ENCODE data around the gene COL27A1.

The COL27A1 gene

GRCh38 chr9:114149181-114149580 lies 6.2 kb upstream of the COL27A1 start:
- DNase-seq (ENCODE audit: low spot score) = no peak

GRCh38 chr9:114149765-114150340 lies 5.5 kb upstream of the COL27A1 start:
- DNase-seq (ENCODE audit: low spot score) = no peak

- no peak for DNase-seq (ENCODE audit: low spot score)
These were observed 4.7 kb upstream of the COL27A1 start for GRCh38 chr9:114150608-114151007.

DNA sequence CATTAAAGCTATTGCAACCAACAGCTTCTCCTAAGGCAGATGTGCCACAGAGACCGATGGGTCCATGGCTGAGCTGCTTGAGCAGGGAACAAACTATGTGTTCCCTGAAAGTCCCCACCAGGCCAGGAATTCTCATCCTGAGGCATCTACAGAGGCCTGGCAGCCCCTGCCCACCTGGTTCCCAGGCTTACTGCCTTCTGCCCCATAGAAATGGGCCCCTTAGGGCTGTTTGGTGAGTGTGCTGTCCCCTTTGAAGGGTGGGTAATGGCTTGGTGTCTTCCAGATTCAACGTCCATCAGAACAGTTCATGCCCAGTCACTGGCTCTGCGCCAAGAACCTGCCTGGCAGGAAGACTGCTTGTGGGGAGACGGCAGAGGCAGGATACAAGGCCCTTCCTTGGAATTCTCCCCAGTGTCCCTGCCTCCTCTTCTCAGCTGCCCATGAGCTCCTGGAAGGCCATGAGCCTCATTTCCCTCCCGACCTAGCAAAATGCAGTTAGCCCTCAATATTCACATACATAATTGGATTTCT lies 3.8 kb upstream of the COL27A1 start:
- DNase-seq (ENCODE audit: low spot score) = no peak

DNA sequence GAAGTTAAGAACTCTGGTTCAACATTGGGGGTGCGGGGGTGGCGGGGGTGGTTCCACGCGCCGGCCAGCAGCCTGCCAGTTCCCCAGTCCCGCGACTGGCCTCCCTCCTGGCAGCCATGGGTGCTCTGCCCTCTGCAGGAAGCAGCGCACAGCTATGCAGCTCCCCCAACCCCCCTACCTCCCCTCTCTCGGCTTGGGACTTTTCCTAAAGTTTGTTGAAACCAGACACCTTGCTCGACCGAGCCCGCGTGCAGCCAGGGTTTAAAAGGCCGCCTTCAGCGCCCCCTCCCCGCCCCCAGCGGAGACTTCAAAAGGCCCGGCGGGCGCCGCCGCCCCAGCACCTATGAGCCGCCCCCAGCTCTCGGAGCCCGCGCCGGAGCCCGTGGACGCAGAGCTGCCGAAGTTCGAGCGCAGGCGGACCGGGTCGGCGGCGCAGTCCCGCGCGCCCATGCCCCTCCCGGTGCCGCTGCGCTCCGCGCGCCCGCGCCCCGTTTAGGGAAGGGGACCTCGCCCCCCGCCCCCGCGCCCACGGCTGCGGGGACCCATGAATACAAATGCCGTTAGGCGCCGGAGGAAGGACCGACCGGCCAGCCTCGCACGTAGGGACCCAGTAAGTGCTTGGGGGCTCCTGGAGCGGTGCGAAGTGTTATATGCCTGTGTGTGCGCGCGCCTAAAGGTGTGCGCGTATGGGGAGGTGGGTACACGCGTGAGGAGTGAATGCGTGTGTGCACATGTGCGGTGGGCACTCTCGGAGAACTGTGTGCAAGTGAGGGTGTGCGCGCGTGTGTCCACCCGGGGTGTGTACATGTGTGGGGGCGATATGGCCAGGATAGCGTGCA lies 1.4 kb upstream of the COL27A1 start:
- peak; percentile 85 for DNase-seq (ENCODE audit: low spot score)

GRCh38 chr9:114154600-114155102 lies 686 bp upstream of the COL27A1 start:
- DNase-seq (ENCODE audit: low spot score) = peak; percentile 46

- no peak for DNase-seq (ENCODE audit: low spot score)
These were observed 789 bp downstream of the COL27A1 start for GRCh38 chr9:114155995-114156656.

- DNase-seq (ENCODE audit: low spot score) = peak; percentile 60
These were observed 1.5 kb downstream of the COL27A1 start for GRCh38 chr9:114156657-114157421.

DNA sequence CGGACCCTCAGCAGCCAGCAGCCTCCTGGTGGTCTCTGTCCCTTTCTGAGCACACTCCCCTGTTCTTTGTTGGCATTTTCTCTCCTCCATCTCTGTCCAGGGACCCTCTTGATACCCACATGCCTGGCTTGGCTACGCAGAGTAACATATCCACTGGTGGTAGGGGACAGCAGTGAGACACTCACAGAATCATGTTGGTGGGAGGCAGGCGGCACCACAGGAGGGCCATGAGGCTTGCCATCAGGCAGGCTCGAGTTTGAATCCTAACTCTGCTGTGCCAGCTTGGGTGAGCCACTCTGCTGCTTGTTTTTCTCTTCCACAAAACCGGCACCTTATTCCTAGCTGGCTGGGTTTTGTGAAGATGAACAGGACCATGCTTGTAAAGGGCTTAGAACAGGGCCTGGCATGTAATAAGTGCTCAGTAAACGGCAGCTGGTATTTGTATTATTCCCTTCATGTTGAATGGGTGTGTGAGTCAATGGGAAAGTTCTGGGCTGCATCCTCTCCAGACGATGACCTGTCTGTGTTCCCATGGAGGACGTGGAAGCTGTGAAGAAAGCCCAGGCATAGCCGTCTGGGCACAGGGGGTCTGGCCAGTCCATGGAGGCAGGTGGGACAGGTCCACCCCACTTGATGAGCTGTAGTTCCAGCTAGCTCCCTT lies 2.3 kb downstream of the COL27A1 start:
- DNase-seq (ENCODE audit: low spot score) = no peak

- DNase-seq (ENCODE audit: low spot score) = no peak
These were observed 3.3 kb downstream of the COL27A1 start for GRCh38 chr9:114158482-114159130.

DNA sequence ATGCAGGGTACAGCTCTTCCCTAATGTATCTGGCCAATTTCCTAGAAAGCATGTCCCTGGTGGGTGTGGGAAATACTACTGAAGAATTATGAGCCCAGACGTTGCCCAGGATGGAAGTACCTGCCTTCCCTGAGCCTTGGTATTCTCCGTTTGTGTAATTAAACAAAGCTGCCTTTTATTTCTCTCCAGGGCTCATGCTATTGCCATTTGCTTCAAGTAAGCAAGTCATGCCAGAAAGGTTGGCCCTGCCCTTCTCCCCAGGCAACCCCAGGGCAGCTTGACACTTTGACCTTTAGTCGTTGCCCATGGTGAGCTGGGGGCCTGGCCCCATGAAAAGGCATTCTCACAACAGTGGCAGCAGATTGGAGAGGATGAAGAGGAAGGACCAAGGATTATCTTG lies 4.4 kb downstream of the COL27A1 start:
- peak; percentile 38 for DNase-seq (ENCODE audit: low spot score)

DNA sequence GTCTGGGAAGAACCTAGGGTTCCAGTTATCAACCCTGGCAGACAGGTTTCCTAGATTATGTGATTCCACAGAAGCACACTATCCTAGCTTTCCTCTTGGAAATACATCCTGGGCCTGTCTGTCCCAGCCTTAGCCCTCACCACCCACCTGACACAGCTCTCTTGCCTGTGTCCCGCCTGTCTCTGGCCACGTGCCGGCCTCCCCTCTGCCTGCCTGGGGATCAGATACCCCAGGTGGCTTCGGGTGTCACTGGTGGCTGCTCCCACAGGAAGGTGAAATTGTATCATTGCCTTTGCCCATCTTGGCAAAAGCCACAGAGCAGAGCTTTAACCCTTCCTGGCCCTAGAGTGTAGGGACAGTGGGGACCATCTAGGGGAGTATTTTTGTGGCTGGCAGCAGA lies 6.2 kb downstream of the COL27A1 start:
- DNase-seq (ENCODE audit: low spot score) = no peak

DNA sequence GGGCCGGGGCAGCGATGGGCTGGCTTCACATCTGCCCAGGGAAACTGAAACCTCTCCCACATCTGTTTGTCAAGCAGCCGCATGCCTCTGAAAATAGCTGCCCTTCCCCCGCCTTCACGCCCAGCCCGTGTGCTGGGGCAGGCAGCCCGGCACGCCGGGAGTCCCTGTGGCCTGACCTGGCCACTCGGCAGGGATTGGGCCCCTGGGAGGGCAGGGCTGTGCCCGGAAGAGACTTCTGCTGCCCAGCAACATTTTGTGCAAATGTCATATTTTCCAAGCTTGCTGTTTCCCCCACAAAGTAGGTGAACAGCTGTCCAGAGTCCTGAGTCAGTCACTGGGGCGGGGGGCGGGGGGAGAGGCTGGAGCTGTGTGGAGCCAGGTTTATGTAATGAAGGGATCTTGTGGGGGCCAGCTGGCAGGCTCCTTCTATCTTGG lies 8.2 kb downstream of the COL27A1 start:
- DNase-seq (ENCODE audit: low spot score) = peak; percentile 79

DNA sequence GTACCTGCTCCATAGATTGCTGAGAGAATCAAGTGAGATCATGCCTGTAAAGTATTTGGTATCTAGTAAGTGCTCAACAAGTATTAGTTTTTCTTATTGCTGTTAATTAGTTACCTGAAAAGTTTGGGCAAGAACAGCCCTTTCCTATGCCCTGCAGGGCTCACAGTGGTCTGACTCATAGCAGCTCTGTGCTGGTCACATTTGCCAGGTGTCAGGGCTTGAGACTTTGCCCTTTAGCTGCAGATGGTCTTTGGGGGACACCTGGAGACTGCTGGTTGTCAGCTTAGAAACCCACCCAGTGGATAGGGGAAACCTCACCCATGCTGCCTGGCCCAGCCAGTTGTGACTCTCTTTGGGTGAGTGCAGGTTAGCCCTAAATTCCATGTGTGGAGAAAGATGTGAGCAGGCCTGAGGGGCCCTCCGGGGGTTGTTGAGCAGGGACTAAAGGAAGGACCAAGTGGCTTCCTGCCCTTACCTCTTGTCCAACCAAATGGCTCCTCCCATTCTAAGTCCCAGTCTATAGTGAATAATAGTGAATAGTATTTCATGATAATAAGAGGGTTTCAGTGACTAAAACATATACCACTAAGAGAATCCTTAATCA lies 9.0 kb downstream of the COL27A1 start:
- no peak for DNase-seq (ENCODE audit: low spot score)

DNA sequence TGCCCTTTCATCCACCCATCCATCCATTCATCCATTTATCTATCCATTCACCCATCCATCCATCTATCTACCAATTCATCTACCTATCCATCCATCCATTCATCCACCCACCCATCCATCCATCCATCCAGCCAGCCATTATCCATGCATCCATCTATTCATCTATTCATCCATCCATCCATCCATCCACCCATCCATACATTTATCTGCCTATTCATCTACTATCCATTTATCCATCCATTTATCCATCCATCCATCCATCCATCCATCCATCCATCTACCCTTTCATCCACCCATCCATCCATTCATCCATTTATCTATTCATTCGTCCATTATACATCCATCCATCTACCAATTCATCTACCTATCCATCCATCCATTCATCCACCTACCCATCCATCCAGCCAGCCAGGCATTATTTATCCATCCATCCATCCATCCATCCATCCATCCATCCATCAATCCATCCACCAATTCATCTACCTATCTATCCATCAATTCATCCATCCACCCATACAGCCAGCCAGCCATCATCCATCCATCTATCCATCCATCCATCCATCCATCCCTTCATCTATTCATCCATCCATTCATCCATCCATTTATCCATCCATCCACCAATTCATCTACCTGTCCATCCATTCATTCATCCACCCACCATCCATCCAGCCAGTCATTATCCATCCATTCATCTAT lies 10.2 kb downstream of the COL27A1 start:
- no peak for DNase-seq (ENCODE audit: low spot score)

DNA sequence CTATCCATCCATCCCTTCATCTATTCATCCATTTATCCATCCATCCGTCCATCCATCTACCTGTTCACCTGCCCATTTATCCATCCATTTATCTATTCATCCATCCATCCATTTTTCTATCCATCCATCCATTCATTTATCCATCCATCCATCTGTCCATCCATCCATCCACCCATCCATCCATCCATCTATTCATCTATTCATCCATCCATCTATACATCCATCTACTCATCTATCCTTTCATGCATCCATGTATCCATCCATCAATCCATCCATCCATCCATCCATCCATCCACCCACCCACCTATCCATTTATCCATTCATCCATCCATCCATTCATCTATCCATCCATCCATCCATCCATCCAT lies 10.8 kb downstream of the COL27A1 start:
- no peak for DNase-seq (ENCODE audit: low spot score)

DNA sequence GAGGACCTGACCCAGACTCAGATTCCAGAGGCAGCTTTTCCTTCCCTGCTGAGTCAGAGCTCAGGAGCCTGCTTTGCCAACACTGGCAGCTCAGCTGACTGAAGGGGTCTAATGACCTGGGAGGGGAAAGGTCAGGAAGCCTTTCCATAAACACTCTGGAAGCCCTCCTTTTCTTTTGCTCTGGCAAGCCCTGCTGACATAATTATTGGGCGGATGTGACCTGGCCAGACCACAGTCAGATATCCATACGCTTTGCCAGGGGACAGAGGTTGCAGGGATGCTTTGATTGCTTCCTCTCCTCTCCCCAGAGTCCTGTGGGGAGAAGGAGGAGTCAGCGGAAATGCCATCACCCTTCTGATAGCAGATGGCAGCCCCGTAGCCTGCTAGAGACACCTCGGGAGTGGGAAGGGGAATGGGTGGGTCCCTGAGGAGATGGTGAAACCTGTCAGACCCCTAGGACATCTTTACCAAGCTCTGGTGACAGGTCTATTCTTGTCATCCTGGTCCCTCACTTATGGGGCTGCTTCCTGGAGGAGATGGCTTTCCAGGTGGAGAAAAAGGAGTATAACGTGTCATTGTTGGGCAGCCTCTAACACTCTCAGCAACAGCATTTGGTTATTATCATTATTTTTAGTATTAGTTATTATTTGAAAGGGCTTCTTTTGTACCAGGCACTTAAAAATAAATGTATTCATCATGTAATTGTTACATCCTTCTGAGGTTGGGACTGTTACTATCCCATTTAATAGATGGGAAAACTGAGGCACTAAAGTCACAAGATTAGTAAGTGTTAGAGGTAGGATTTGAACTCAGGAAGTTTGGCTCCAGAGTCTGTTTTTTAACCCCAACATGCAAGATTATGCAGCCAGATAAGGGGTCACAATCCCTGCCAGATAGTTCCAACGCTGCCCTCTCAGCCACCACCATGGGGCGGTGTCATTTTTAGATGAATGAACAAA lies 11.6 kb downstream of the COL27A1 start:
- DNase-seq (ENCODE audit: low spot score) = no peak

- DNase-seq (ENCODE audit: low spot score) = no peak
These were observed 12.3 kb downstream of the COL27A1 start for GRCh38 chr9:114167591-114168091.
